ENCODE data around the gene OR10G8. TPM values are rescaled to one million over a fixed set of nuclear protein-coding genes. Genes with fewer than 3 reads are reported as not detected.

The OR10G8 gene
- total RNA-seq, 1 experiment from 2014 or later: not detected

DNA sequence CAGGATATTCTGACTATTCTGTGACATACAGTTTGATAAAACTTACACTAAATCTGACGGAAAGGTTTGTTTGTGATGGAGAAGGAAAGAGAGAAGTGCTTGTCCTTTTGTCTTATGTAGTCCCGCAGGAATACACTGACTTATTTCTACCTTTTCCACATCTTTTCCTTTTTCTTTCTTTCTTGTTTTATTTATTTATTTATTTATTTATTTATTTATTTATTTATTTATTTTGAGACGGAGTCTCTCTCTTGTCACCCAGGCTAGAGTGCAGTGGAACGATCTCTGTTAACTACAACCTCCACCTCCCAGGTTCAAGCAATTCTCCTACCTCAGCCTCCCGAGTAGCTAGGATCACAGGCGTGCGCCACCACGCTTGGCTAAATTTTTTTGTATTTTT lies 45.5 kb downstream of the OR10G8 start:
- no peaks in the 10 kb centered on the region for H3K9me3 ChIP-seq (ENCODE audit: insufficient read depth, low read depth)
- no peak for TF ChIP-seq EZH2 (IDR thresholded peaks at IDR 0.05; ENCODE audit: low read depth)
- TF ChIP-seq, protein P1, sequence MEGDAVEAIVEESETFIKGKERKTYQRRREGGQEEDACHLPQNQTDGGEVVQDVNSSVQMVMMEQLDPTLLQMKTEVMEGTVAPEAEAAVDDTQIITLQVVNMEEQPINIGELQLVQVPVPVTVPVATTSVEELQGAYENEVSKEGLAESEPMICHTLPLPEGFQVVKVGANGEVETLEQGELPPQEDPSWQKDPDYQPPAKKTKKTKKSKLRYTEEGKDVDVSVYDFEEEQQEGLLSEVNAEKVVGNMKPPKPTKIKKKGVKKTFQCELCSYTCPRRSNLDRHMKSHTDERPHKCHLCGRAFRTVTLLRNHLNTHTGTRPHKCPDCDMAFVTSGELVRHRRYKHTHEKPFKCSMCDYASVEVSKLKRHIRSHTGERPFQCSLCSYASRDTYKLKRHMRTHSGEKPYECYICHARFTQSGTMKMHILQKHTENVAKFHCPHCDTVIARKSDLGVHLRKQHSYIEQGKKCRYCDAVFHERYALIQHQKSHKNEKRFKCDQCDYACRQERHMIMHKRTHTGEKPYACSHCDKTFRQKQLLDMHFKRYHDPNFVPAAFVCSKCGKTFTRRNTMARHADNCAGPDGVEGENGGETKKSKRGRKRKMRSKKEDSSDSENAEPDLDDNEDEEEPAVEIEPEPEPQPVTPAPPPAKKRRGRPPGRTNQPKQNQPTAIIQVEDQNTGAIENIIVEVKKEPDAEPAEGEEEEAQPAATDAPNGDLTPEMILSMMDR (conservative IDR thresholded peaks at IDR 0.05): no peak
- no peaks in the 10 kb centered on the region for H4K20me1 ChIP-seq (ENCODE audit: insufficient read depth)
- no peak overlapping the region for H3K27ac ChIP-seq
- no peaks in the 10 kb centered on the region for H3F3A ChIP-seq (ENCODE audit: insufficient read depth, low read depth)
- H3K27me3 ChIP-seq (ENCODE audit: insufficient read depth, low read depth): peaks cover 32% of the 10 kb centered on the region
- no peaks in the 10 kb centered on the region for H3K36me3 ChIP-seq (ENCODE audit: low read depth)
- DNase-seq: no peak
- H2AFZ ChIP-seq: no peak overlapping the region
- no peak overlapping the region for H3K4me3 ChIP-seq
- CTCF ChIA-PET: interaction anchor here (0.6 to 1.5 kb wide), 3 partner anchors 123 to 764 kb away, joined by 3 to 8 read pairs (median 4); no protein-coding TSS in a partner anchor
- no TSS peak for BruUV-seq (replicated peaks)
- no peaks in the 10 kb centered on the region for H3K4me1 ChIP-seq (replicated peaks; ENCODE audit: insufficient read depth)
- H3K79me2 ChIP-seq (ENCODE audit: low read depth): no peaks in the 10 kb centered on the region
- H3K9me2 ChIP-seq (ENCODE audit: insufficient read depth): no peaks in the 10 kb centered on the region
- POLR2A ChIA-PET (ENCODE audit: unreplicated experiment): no interaction called here
- no peak overlapping the region for H3K4me2 ChIP-seq
- intact Hi-C loops (cut with micrococcal nuclease; ENCODE audit: unreplicated experiment): loop anchor here (5.0 kb wide), 2 partner anchors 515 to 765 kb away; no protein-coding TSS in a partner anchor

DNA sequence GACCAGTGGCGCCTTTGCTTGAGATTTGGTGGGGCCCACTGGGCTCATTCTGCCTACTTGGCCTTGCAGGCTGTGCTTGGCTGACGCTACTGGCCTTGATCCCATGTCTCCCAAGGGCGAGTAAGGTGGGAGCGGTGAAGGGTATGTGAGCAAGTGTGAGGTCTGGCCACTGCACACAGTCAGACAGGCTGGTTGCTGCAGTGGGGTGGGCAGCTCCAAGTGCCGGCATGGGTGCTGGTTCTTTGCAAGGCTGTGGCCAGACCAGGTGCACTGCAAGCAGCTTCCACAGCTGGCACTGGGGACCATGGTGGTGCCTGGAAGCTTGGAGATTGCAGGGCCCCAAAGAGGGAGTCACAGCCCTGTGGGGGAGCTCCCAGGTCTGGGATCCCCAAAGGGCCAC lies 48.0 kb downstream of the OR10G8 start:
- no peak overlapping the region for H3K4me3 ChIP-seq
- POLR2A ChIA-PET (ENCODE audit: unreplicated experiment): no interaction called here
- BruUV-seq (replicated peaks): no TSS peak
- H3K9me2 ChIP-seq (ENCODE audit: insufficient read depth): no peaks in the 10 kb centered on the region
- no peak overlapping the region for H2AFZ ChIP-seq
- H3F3A ChIP-seq (ENCODE audit: insufficient read depth, low read depth): no peaks in the 10 kb centered on the region
- H3K4me2 ChIP-seq: no peak overlapping the region
- peaks cover 36% of the 10 kb centered on the region for H3K27me3 ChIP-seq (ENCODE audit: insufficient read depth, low read depth)
- CTCF ChIA-PET: no interaction called here
- TF ChIP-seq, protein P1 (conservative IDR thresholded peaks at IDR 0.05): no peak
- TF ChIP-seq EZH2 (IDR thresholded peaks at IDR 0.05; ENCODE audit: low read depth): no peak
- no peaks in the 10 kb centered on the region for H4K20me1 ChIP-seq (ENCODE audit: insufficient read depth)
- H3K79me2 ChIP-seq (ENCODE audit: low read depth): no peaks in the 10 kb centered on the region
- H3K4me1 ChIP-seq (replicated peaks; ENCODE audit: insufficient read depth): no peaks in the 10 kb centered on the region
- no peak overlapping the region for H3K27ac ChIP-seq
- H3K9me3 ChIP-seq (ENCODE audit: insufficient read depth, low read depth): no peaks in the 10 kb centered on the region
- no peak for DNase-seq
- intact Hi-C loops (cut with micrococcal nuclease; ENCODE audit: unreplicated experiment): loop anchor here (5.0 kb wide), 2 partner anchors 513 to 763 kb away; no protein-coding TSS in a partner anchor
- no peaks in the 10 kb centered on the region for H3K36me3 ChIP-seq (ENCODE audit: low read depth)

DNA sequence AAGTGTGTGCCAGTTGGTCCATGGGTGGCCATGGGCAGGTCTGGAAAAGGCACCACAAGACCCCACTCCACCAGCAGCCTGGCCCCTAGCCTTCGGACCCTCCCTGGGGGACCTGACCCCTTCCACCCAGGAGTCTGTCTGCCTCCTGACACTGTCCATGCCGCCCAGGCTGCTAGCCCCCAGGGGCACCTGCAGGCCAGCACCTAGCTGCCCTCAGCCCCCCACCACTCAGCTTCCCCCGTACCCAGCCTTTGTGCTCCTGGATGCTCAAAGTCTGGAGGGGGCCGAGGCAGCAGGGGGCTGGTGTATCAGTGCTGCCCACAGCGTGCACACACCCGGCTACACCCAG lies 48.9 kb downstream of the OR10G8 start:
- Histone ChIP-seq H3K36me3 (ENCODE audit: low read depth) (no peaks in the 10 kb centered on the region), H3K4me1 (replicated peaks; ENCODE audit: insufficient read depth) (peaks cover 2% of the 10 kb centered on the region; the same call in 1 of the 2 replicates), H3K79me2 (ENCODE audit: low read depth) (no peaks in the 10 kb centered on the region), H3F3A (ENCODE audit: insufficient read depth, low read depth) (no peaks in the 10 kb centered on the region), H3K9me3 (ENCODE audit: insufficient read depth, low read depth) (no peaks in the 10 kb centered on the region), H3K4me3 (no peak overlapping the region), H3K9me2 (ENCODE audit: insufficient read depth) (no peaks in the 10 kb centered on the region), H3K27me3 (ENCODE audit: insufficient read depth, low read depth) (peaks cover 39% of the 10 kb centered on the region), H3K27ac (no peak overlapping the region), H3K4me2 (no peak overlapping the region), H2AFZ (no peak overlapping the region), H4K20me1 (ENCODE audit: insufficient read depth) (no peaks in the 10 kb centered on the region)
- intact Hi-C loops (cut with micrococcal nuclease; ENCODE audit: unreplicated experiment): no loop called here
- ChIA-PET POLR2A (ENCODE audit: unreplicated experiment) (no interaction called here), CTCF (no interaction called here)
- TF ChIP-seq EZH2 (IDR thresholded peaks at IDR 0.05; ENCODE audit: low read depth): no peak
- TF ChIP-seq, protein P1 (conservative IDR thresholded peaks at IDR 0.05): no peak
- no TSS peak for BruUV-seq (replicated peaks)
- no peak for DNase-seq
